SH-SY5Y (cell line): ENCODE results near the gene MLLT3.

Source experiments
- GATA2 ChIP-seq: IDR thresholded peaks from 2 replicates; pipeline ENCODE4 v1.6.1; 2011; ENCODE audit warnings: mild to moderate bottlenecking, low read depth, low read length
- GATA3 ChIP-seq: IDR thresholded peaks from 2 replicates; pipeline ENCODE4 v1.6.1; 2011; ENCODE audit warnings: low read depth, mild to moderate bottlenecking, low read length, moderate library complexity

GRCh38 chr9:20538092-20538491 is 84.2 kb downstream of the MLLT3 start:
- TF ChIP-seq GATA2 (no peak), GATA3 (no peak)
